GM19351 (cell line): ENCODE measurements around the gene ERGIC1.
"Not testable (repeated sequence)": the region's sequence is repeated elsewhere in the genome, so short reads cannot be mapped to it uniquely, and the experiment has no call there.

Experiments
- ATAC-seq: cut with Tn5 transposase; IDR thresholded peaks from one replicate; pipeline ENCODE4 v1.9.1; 2021; ENCODE audit warnings: mild to moderate bottlenecking, moderate library complexity; ENCODE audit not compliant: unreplicated experiment

Gene ERGIC1

GRCh38 chr5:172877466-172878260 lies 43.6 kb downstream of the ERGIC1 start:
- no peak for ATAC-seq

GRCh38 chr5:172878585-172878932 lies 44.5 kb downstream of the ERGIC1 start:
- ATAC-seq = no peak

GRCh38 chr5:172878933-172879752 lies 45.1 kb downstream of the ERGIC1 start:
- no peak for ATAC-seq

- peak; percentile 92 for ATAC-seq
Measured at GRCh38 chr5:172881691-172882370, 47.8 kb downstream of the ERGIC1 start.

GRCh38 chr5:172883066-172883465 lies 49.0 kb downstream of the ERGIC1 start:
- no peak for ATAC-seq

GRCh38 chr5:172885597-172886340 lies 51.7 kb downstream of the ERGIC1 start:
- ATAC-seq = no peak

- ATAC-seq = no peak
Measured at GRCh38 chr5:172886476-172886875, 52.4 kb downstream of the ERGIC1 start.

- ATAC-seq = no peak
Measured at GRCh38 chr5:172886974-172887501, 53.0 kb downstream of the ERGIC1 start.

- ATAC-seq = no peak
Measured at GRCh38 chr5:172887692-172888091, 53.6 kb downstream of the ERGIC1 start.

- no peak for ATAC-seq
Measured at GRCh38 chr5:172890659-172891058, 56.6 kb downstream of the ERGIC1 start.

- no peak for ATAC-seq
Measured at GRCh38 chr5:172891716-172892421, 57.8 kb downstream of the ERGIC1 start.

GRCh38 chr5:172892713-172893112 lies 58.7 kb downstream of the ERGIC1 start:
- ATAC-seq = no peak

- no peak for ATAC-seq
Measured at GRCh38 chr5:172894767-172895388, 60.8 kb downstream of the ERGIC1 start.

GRCh38 chr5:172895549-172895948 lies 61.5 kb downstream of the ERGIC1 start:
- no peak for ATAC-seq

GRCh38 chr5:172896465-172896864 lies 62.4 kb downstream of the ERGIC1 start:
- no peak for ATAC-seq

GRCh38 chr5:172897067-172897466 lies 63.0 kb downstream of the ERGIC1 start:
- ATAC-seq = not testable (repeated sequence)

- no peak for ATAC-seq
Measured at GRCh38 chr5:172897481-172898217, 63.6 kb downstream of the ERGIC1 start.

GRCh38 chr5:172898218-172898842 lies 64.3 kb downstream of the ERGIC1 start:
- no peak for ATAC-seq
